ENCODE results near the gene ZBTB33.

- no peak for TF ChIP-seq ZFX (IDR thresholded peaks at IDR 0.05)
- TF ChIP-seq, protein P1, sequence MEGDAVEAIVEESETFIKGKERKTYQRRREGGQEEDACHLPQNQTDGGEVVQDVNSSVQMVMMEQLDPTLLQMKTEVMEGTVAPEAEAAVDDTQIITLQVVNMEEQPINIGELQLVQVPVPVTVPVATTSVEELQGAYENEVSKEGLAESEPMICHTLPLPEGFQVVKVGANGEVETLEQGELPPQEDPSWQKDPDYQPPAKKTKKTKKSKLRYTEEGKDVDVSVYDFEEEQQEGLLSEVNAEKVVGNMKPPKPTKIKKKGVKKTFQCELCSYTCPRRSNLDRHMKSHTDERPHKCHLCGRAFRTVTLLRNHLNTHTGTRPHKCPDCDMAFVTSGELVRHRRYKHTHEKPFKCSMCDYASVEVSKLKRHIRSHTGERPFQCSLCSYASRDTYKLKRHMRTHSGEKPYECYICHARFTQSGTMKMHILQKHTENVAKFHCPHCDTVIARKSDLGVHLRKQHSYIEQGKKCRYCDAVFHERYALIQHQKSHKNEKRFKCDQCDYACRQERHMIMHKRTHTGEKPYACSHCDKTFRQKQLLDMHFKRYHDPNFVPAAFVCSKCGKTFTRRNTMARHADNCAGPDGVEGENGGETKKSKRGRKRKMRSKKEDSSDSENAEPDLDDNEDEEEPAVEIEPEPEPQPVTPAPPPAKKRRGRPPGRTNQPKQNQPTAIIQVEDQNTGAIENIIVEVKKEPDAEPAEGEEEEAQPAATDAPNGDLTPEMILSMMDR (conservative IDR thresholded peaks at IDR 0.05) = no peak
These were observed 39.5 kb downstream of the ZBTB33 start for GRCh38 chrX:120290107-120290506.

Data from C4-2B (cell line).